Stomach (tissue), 9 donors: ENCODE data around the gene UBAP1. TPM values are rescaled to one million over a fixed set of nuclear protein-coding genes. Genes with fewer than 3 reads are reported as not detected.
"Not testable (repeated sequence)": the region's sequence is repeated elsewhere in the genome, so short reads cannot be mapped to it uniquely, and the experiment has no call there.

Experiments
- DNase-seq, 2 donors: peaks; one replicate each; pipeline versions ENCODE4 v3.0.0 to v3.0.0-alpha.2; 2013 to 2019
- H3K27ac ChIP-seq, 5 donors: fragments of 200-600 bp in 4 of 5; sonication (generic) in 4 of 5; one replicate each; pipeline ENCODE4 v1.5.1; 2013 to 2019; ENCODE audit warnings: mild to moderate bottlenecking in 1 of 5, moderate library complexity in 1 of 5
- H3K27me3 ChIP-seq, 3 donors: fragments of 200-600 bp; sonication (generic); one replicate each; pipeline ENCODE4 v1.5.1; 2017 to 2019; ENCODE audit warnings: mixed run types in 1 of 3
- H3K36me3 ChIP-seq, 4 donors: fragments of 200-600 bp; sonication (generic); 1 replicate in 3 of 4; 2 replicates in 1 of 4; pipeline ENCODE4 v1.5.1; 2016 to 2019
- H3K4me1 ChIP-seq, 4 donors: fragments of 200-600 bp; sonication (generic); one replicate each; pipeline ENCODE4 v1.5.1; 2016 to 2019
- H3K4me3 ChIP-seq, 4 donors: fragments of 200-600 bp; sonication (generic) in 3 of 4; one replicate each; pipeline ENCODE4 v1.5.1; 2016 to 2019; ENCODE audit warnings: mild to moderate bottlenecking in 1 of 4
- H3K9me3 ChIP-seq, 4 donors: fragments of 200-600 bp; sonication (generic); one replicate each; pipeline ENCODE4 v1.5.1; 2016 to 2019
- CTCF ChIP-seq, 7 experiments: fragments of 450-650 bp in 4 of 7; fragments of 200-600 bp in 3 of 7; sonication (generic) in 3 of 7; IDR thresholded peaks; one replicate each; pipeline ENCODE4 v1.5.1; 2016 to 2019; ENCODE audit warnings: antibody characterized with exemption in 7 of 7, control low read depth in 2 of 7, mild to moderate bottlenecking in 1 of 7
- EP300 ChIP-seq: sonication (generic); formaldehyde crosslinking; IDR thresholded peaks from one replicate; pipeline ENCODE4 v1.6.1; 2017; ENCODE audit warnings: antibody characterized with exemption
- POLR2A ChIP-seq, 4 donors: fragments of 450-650 bp; IDR thresholded peaks; one replicate each; pipeline ENCODE4 v1.6.1; 2016; ENCODE audit warnings: antibody characterized with exemption in 4 of 4, control low read depth in 2 of 4, mild to moderate bottlenecking in 1 of 4, moderate library complexity in 1 of 4
- POLR2AphosphoS5 ChIP-seq, 3 donors: sonication (generic); formaldehyde crosslinking; IDR thresholded peaks; one replicate each; pipeline ENCODE4 v1.6.1; 2016; ENCODE audit warnings: antibody characterized with exemption in 3 of 3
- WGBS, 5 donors: extraction: QIAGEN DNeasy Blood & Tissue Kit in 3 of 5; methylation state at CpG; one replicate each; pipeline versions ENCODE4 v1.1.5 to v1.1.7; 2013 to 2018; 5-methylcytosine and 5-hydroxymethylcytosine counted together
- intact Hi-C: fragments of 100-400 bp; cut with DNase I; formaldehyde crosslinking; loops from one replicate; pipeline ENCODE4 v1.15.1; 2023; ENCODE audit warnings: low total_unique reads
- polyA plus RNA-seq, 3 donors: library from polyadenylated mRNA; stranded (reverse); fragments of 200-250 nt; gene quantifications; one replicate each; pipeline ENCODE4 v1.2.3, GENCODE V29; 2013
- total RNA-seq, 5 donors: library from RNA; depleted of rRNA; stranded (reverse); fragments of >200 nt; gene quantifications; one replicate each; pipeline versions ENCODE4 v1.1.0 to v1.2.3, GENCODE V29; 2014 to 2016
- donor health status: healthy with polysubstance abuse.
- donor health status: Bipolar disorder and iron deficiency.
- donor health status: healthy.

The UBAP1 gene
- total and polyA plus RNA-seq, 8 donors, result 17.7 to 53.1 (median 34.1) TPM

- peaks cover 0 to 3% (median 0%) of the 10 kb centered on the region in 4 donors for H3K36me3 ChIP-seq
- intact Hi-C loops, result no loop called here
- TF ChIP-seq POLR2AphosphoS5 (IDR thresholded peaks at IDR 0.05) (no peak), EP300 (no peak), POLR2A (IDR thresholded peaks at IDR 0.05) (no peak), CTCF (IDR thresholded peaks at IDR 0.05) (no peak)
- H3K27ac ChIP-seq, result no peak overlapping the region
- DNase-seq, result no peak
- H3K9me3 ChIP-seq, result no peaks in the 10 kb centered on the region
- H3K27me3 ChIP-seq, result no peaks in the 10 kb centered on the region
- WGBS, 5 donors, result 89 to 100% (median 97%) methylated on average over 1 of the region's 1 CpG
- no peak overlapping the region for H3K4me3 ChIP-seq
- H3K4me1 ChIP-seq, result peaks cover 0 to 3% (median 0%) of the 10 kb centered on the region in 4 donors
Observed at GRCh38 chr9:34211395-34211794, 32.6 kb downstream of the UBAP1 start.

- H3K4me1 ChIP-seq, DNase-seq, intact Hi-C loops, H3K4me3 ChIP-seq, H3K9me3 ChIP-seq, H3K36me3 ChIP-seq, H3K27me3 ChIP-seq, H3K27ac ChIP-seq: not testable (repeated sequence)
- 90 to 94% (median 91%) methylated on average over 4 of the region's 4 CpGs for WGBS, 5 donors
Observed at GRCh38 chr9:34214354-34215000, 35.6 kb downstream of the UBAP1 start.

GRCh38 chr9:34216325-34216724, 37.5 kb downstream of the UBAP1 start:
- H3K9me3 ChIP-seq, result no peaks in the 10 kb centered on the region
- intact Hi-C loops, result no loop called here
- H3K36me3 ChIP-seq, result peaks cover 0 to 7% (median 3%) of the 10 kb centered on the region in 4 donors
- peaks cover 0 to 9% (median 0%) of the 10 kb centered on the region in 4 donors for H3K4me1 ChIP-seq
- no peak overlapping the region for H3K4me3 ChIP-seq
- no peaks in the 10 kb centered on the region for H3K27me3 ChIP-seq
- DNase-seq, result no peak
- 93 to 99% (median 96%) methylated on average over 3 of the region's 3 CpGs for WGBS, 5 donors
- TF ChIP-seq POLR2AphosphoS5 (IDR thresholded peaks at IDR 0.05) (no peak), POLR2A (IDR thresholded peaks at IDR 0.05) (no peak), CTCF (IDR thresholded peaks at IDR 0.05) (no peak), EP300 (no peak)
- H3K27ac ChIP-seq, result no peak overlapping the region

GRCh38 chr9:34217015-34217414, 38.2 kb downstream of the UBAP1 start:
- H3K4me3 ChIP-seq, DNase-seq, H3K27me3 ChIP-seq, intact Hi-C loops, H3K27ac ChIP-seq, H3K9me3 ChIP-seq: not testable (repeated sequence)
- peaks cover 0 to 10% (median 4%) of the 10 kb centered on the region in 4 donors for H3K36me3 ChIP-seq
- peaks cover 0 to 14% (median 0%) of the 10 kb centered on the region in 4 donors for H3K4me1 ChIP-seq
- WGBS, 5 donors, result 89 to 100% (median 98%) methylated on average over 2 of the region's 2 CpGs

- Histone ChIP-seq H3K9me3 (no peaks in the 10 kb centered on the region), H3K36me3 (peaks cover 0 to 10% (median 2%) of the 10 kb centered on the region in 4 donors), H3K4me3 (no peak overlapping the region), H3K27me3 (no peaks in the 10 kb centered on the region), H3K4me1 (peaks cover 0 to 21% (median 0%) of the 10 kb centered on the region in 4 donors), H3K27ac (no peak overlapping the region)
- DNase-seq, result no peak
- intact Hi-C loops, result no loop called here
- no peak for TF ChIP-seq CTCF (IDR thresholded peaks at IDR 0.05)
- 77 to 90% (median 85%) methylated on average over 5 of the region's 5 CpGs for WGBS, 5 donors
Observed at GRCh38 chr9:34218446-34218845, 39.6 kb downstream of the UBAP1 start.
